GM18511 (cell line): Measurements from ENCODE around the gene SLC16A10.

Experiments used
- ATAC-seq: cut with Tn5 transposase; IDR thresholded peaks from one replicate; pipeline ENCODE4 v1.9.1; 2021; ENCODE audit warnings: mild to moderate bottlenecking, moderate library complexity; ENCODE audit not compliant: unreplicated experiment

The SLC16A10 gene

GRCh38 chr6:111211411-111212030 is 124.2 kb downstream of the SLC16A10 start:
- no peak for ATAC-seq

- ATAC-seq, result no peak
Measured at GRCh38 chr6:111212625-111213024, 125.3 kb downstream of the SLC16A10 start.

GRCh38 chr6:111215131-111215530 is 127.8 kb downstream of the SLC16A10 start:
- ATAC-seq, result no peak

GRCh38 chr6:111219785-111220184 is 132.5 kb downstream of the SLC16A10 start:
- no peak for ATAC-seq

- no peak for ATAC-seq
Measured at GRCh38 chr6:111220383-111221031, 133.2 kb downstream of the SLC16A10 start.

GRCh38 chr6:111221804-111222203 is 134.5 kb downstream of the SLC16A10 start:
- no peak for ATAC-seq

GRCh38 chr6:111222341-111222740 is 135.0 kb downstream of the SLC16A10 start:
- ATAC-seq, result no peak

- no peak for ATAC-seq
Measured at GRCh38 chr6:111228094-111228493, 140.8 kb downstream of the SLC16A10 start.

- no peak for ATAC-seq
Measured at GRCh38 chr6:111230351-111231089, 143.2 kb downstream of the SLC16A10 start.

GRCh38 chr6:111231090-111231459 is 143.8 kb downstream of the SLC16A10 start:
- ATAC-seq, result no peak

GRCh38 chr6:111237852-111238251 is 150.5 kb downstream of the SLC16A10 start:
- no peak for ATAC-seq

- ATAC-seq, result no peak
Measured at GRCh38 chr6:111238464-111239119, 151.3 kb downstream of the SLC16A10 start.

GRCh38 chr6:111239461-111239860 is 152.2 kb downstream of the SLC16A10 start:
- ATAC-seq, result no peak

- ATAC-seq, result no peak
Measured at GRCh38 chr6:111242452-111242851, 155.1 kb downstream of the SLC16A10 start.

GRCh38 chr6:111243095-111243494 is 155.8 kb downstream of the SLC16A10 start:
- no peak for ATAC-seq

- ATAC-seq, result no peak
Measured at GRCh38 chr6:111248789-111249188, 161.5 kb downstream of the SLC16A10 start.

- no peak for ATAC-seq
Measured at GRCh38 chr6:111250791-111251354, 163.6 kb downstream of the SLC16A10 start.

GRCh38 chr6:111252726-111253125 is 165.4 kb downstream of the SLC16A10 start:
- no peak for ATAC-seq

GRCh38 chr6:111254004-111254778 is 166.9 kb downstream of the SLC16A10 start:
- no peak for ATAC-seq

GRCh38 chr6:111254779-111255166 is 167.5 kb downstream of the SLC16A10 start:
- no peak for ATAC-seq
